GM12865 (cell line): ENCODE results near the gene UBFD1.

ENCODE experiments used
- DNase-seq: peaks from one replicate; pipeline ENCODE4 v3.0.0; 2010; ENCODE audit warnings: low read depth
- H3K4me3 ChIP-seq: 2 replicates; pipeline ENCODE4 v1.5.1; 2011; ENCODE audit warnings: mild to moderate bottlenecking, low read depth, low read length, control low read depth
- CTCF ChIP-seq: IDR thresholded peaks from 2 replicates; pipeline ENCODE4 v1.5.1; 2011; ENCODE audit warnings: low read length, control low read depth, low read depth, inconsistent platforms; ENCODE audit not compliant: insufficient read depth; ENCODE audit errors: missing control alignments

UBFD1 gene

GRCh38 chr16:23557779-23558702 is 514 bp downstream of the UBFD1 start:
- TF ChIP-seq CTCF: no peak
- peak; percentile 23 for DNase-seq
- peak overlapping the region; percentile 97 for H3K4me3 ChIP-seq

GRCh38 chr16:23561586-23561985 is 4.1 kb downstream of the UBFD1 start:
- TF ChIP-seq CTCF: no peak
- no peak for DNase-seq
- H3K4me3 ChIP-seq: no peak overlapping the region

- no peak for TF ChIP-seq CTCF
- no peak for DNase-seq
- H3K4me3 ChIP-seq: no peak overlapping the region
Measured at GRCh38 chr16:23562505-23562904, 5.0 kb downstream of the UBFD1 start.

- no peak for TF ChIP-seq CTCF
- no peak overlapping the region for H3K4me3 ChIP-seq
- DNase-seq: no peak
Measured at GRCh38 chr16:23563186-23563585, 5.7 kb downstream of the UBFD1 start.

- DNase-seq: no peak
- no peak overlapping the region for H3K4me3 ChIP-seq
- no peak for TF ChIP-seq CTCF
Measured at GRCh38 chr16:23564575-23565363, 7.2 kb downstream of the UBFD1 start.

GRCh38 chr16:23566724-23567123 is 9.2 kb downstream of the UBFD1 start:
- no peak for DNase-seq
- no peak overlapping the region for H3K4me3 ChIP-seq
- TF ChIP-seq CTCF: no peak
